PC-3 (cell line): ENCODE measurements around the gene CALML6. TPM values are rescaled to one million over a fixed set of nuclear protein-coding genes. Genes with fewer than 3 reads are reported as not detected.
A peak's percentile ranks its signal among the peaks of the same experiment; 100 is the strongest.

ENCODE experiments used
- ATAC-seq: fragments of 200-7000 bp; cut with Tn5 transposase; 2 replicates; pipeline ENCODE4 v1.9.1; 2020; ENCODE audit warnings: mild to moderate bottlenecking, moderate library complexity
- BruUV-seq: library from RNA; stranded (reverse); fragments of 400-500 nt; replicated peaks from 2 replicates; lab custom pipeline; 2021; lab: Mats Ljungman, UMichigan
- CTCF ChIA-PET: fragments of 300-600 bp; sonication (Branson Sonifier 250); formaldehyde crosslinking; loops from one replicate; lab custom pipeline; 2022; ENCODE audit warnings: antibody characterized with exemption; lab: Charles Lee
- POLR2A ChIA-PET: fragments of 300-600 bp; sonication (Branson Sonifier 250); formaldehyde crosslinking; loops from one replicate; lab custom pipeline; 2022; ENCODE audit warnings: antibody characterized with exemption; ENCODE audit not compliant: unreplicated experiment; lab: Charles Lee
- DNase-seq: peaks from one replicate; pipeline ENCODE4 v3.0.0-alpha.2; 2015
- H2AFZ ChIP-seq: fragments of 300-600 bp; sonication (generic); 2 replicates; pipeline ENCODE4 v1.6.0; 2016; ENCODE audit warnings: antibody characterized with exemption, low read length
- H3F3A ChIP-seq: fragments of 300-600 bp; sonication (generic); one replicate; pipeline ENCODE4 v1.6.0; 2017; ENCODE audit warnings: antibody characterized with exemption, low read length, control low read depth, mild to moderate bottlenecking; ENCODE audit not compliant: unreplicated experiment
- H3K27ac ChIP-seq: fragments of 300-600 bp; sonication (generic); 2 replicates; pipeline ENCODE4 v1.5.1; 2016; ENCODE audit warnings: mild to moderate bottlenecking, low read length
- H3K27me3 ChIP-seq: fragments of 300-600 bp; sonication (generic); 2 replicates; pipeline ENCODE4 v1.6.1; 2016; ENCODE audit warnings: low read length, mixed read lengths
- H3K36me3 ChIP-seq: fragments of 300-600 bp; sonication (generic); 2 replicates; pipeline ENCODE4 v1.6.1; 2016; ENCODE audit warnings: low read depth, mixed run types, low read length, mixed read lengths
- H3K4me1 ChIP-seq: fragments of 300-600 bp; sonication (generic); 2 replicates; pipeline ENCODE4 v1.5.1; 2016; ENCODE audit warnings: low read length; ENCODE audit not compliant: insufficient read depth
- H3K4me2 ChIP-seq: fragments of 300-600 bp; sonication (generic); 2 replicates; pipeline ENCODE4 v1.6.0; 2016; ENCODE audit warnings: low read length
- H3K4me3 ChIP-seq: fragments of 300-600 bp; sonication (generic); 2 replicates; pipeline ENCODE4 v1.5.1; 2016; ENCODE audit warnings: mild to moderate bottlenecking, low read length, mixed read lengths
- H3K79me2 ChIP-seq: fragments of 300-600 bp; sonication (generic); 2 replicates; pipeline ENCODE4 v1.6.1; 2017; ENCODE audit warnings: low read length, mixed read lengths
- H3K9ac ChIP-seq: fragments of 300-600 bp; sonication (generic); 2 replicates; pipeline ENCODE4 v1.6.0; 2016; ENCODE audit warnings: mild to moderate bottlenecking, low read length
- H3K9me2 ChIP-seq: fragments of 300-600 bp; sonication (generic); replicated peaks from 2 replicates; pipeline ENCODE4 v1.6.1; 2016; ENCODE audit warnings: mixed run types, low read length, mixed read lengths
- H3K9me3 ChIP-seq: fragments of 300-600 bp; sonication (generic); 2 replicates; pipeline ENCODE4 v1.6.1; 2016; ENCODE audit warnings: low read length, mixed read lengths
- H4K20me1 ChIP-seq: fragments of 300-600 bp; sonication (generic); 2 replicates; pipeline ENCODE4 v1.6.1; 2016; ENCODE audit warnings: low read length, mixed read lengths
- EZH2 ChIP-seq: fragments of 300-600 bp; sonication (generic); IDR thresholded peaks from one replicate; pipeline ENCODE4 v1.6.1; 2017; ENCODE audit warnings: antibody characterized with exemption, mild to moderate bottlenecking, low read length; ENCODE audit not compliant: unreplicated experiment
- EZH2phosphoT487 ChIP-seq: fragments of 300-600 bp; sonication (generic); IDR thresholded peaks from 2 replicates; pipeline ENCODE4 v1.6.1; 2018; ENCODE audit warnings: mild to moderate bottlenecking, antibody characterized with exemption, low read length, borderline replicate concordance
- intact Hi-C: fragments of 100-400 bp; cut with micrococcal nuclease; formaldehyde crosslinking; loops from 2 replicates; pipeline ENCODE4 v1.9.0; 2023
- total RNA-seq: library from RNA; depleted of rRNA; stranded (reverse); fragments of >200 nt; gene quantifications from 2 replicates; pipeline ENCODE4 v1.2.3, GENCODE V29; 2014
- TF ChIP-seq, protein P1 (sequence below): fragments of 300-600 bp; sonication (generic); conservative IDR thresholded peaks from 2 replicates; pipeline ENCODE4 v1.5.1; 2017; ENCODE audit warnings: antibody characterized with exemption, low read depth, mild to moderate bottlenecking, low read length

CALML6 gene
- total RNA-seq, 1 experiment from 2014 or later: 1.7 TPM

DNA sequence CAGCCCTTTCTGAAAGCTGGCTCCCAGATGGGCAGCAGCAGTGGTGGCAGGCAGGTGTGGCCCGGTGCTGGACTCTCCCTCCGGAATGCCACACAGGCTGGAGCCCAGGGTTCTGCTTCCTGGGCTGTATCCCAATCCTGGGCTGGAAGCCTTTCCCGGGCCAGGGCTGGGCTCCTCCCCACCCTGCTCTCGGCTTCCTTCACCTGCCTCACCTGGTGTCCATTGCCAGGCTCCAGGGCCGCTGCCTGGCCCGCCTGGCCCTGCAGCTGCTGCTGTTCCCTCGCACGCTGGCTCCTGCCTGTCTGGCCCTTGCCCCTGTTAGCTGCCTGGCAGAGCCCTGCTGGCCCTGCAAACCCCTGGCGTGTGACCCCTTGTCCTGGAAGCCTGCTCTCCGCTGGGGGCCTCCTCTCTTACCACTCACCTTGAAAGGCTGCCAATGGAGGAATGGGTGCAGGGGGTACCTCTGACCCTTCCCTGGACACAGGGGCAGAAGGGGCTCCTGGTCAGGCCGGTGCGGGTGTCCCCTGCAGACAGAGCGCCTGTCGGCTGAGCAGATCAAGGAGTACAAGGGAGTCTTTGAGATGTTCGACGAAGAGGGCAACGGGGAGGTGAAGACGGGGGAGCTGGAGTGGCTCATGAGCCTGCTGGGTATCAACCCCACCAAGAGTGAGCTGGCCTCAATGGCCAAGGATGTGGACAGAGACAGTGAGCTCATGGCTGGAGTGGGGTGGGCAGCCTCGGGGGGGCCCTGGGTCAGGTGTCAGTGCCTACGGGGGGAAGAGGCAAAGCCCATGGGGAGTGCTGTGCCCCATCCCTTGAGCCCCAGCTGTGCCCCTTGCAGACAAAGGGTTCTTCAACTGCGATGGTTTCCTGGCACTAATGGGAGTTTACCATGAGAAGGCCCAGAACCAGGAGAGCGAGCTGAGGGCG is 1.1 kb downstream of the CALML6 start:
- no peak overlapping the region for H3K4me3 ChIP-seq
- no peaks in the 10 kb centered on the region for H3K79me2 ChIP-seq
- intact Hi-C loops: no loop called here
- H3K27ac ChIP-seq: no peak overlapping the region
- H2AFZ ChIP-seq: no peak overlapping the region
- no peak overlapping the region for H3K9ac ChIP-seq
- H3K4me1 ChIP-seq: peaks cover 15% of the 10 kb centered on the region
- H4K20me1 ChIP-seq: no peaks in the 10 kb centered on the region
- no peak overlapping the region for H3K4me2 ChIP-seq
- H3K36me3 ChIP-seq: no peaks in the 10 kb centered on the region
- POLR2A ChIA-PET: interaction anchor here (0.6 kb wide), 1 partner anchor 44 kb away, joined by 6 read pairs; no protein-coding TSS in a partner anchor
- no peaks in the 10 kb centered on the region for H3K27me3 ChIP-seq
- no peaks in the 10 kb centered on the region for H3K9me3 ChIP-seq
- TF ChIP-seq EZH2phosphoT487 (no peak), EZH2 (no peak)
- TF ChIP-seq, protein P1, sequence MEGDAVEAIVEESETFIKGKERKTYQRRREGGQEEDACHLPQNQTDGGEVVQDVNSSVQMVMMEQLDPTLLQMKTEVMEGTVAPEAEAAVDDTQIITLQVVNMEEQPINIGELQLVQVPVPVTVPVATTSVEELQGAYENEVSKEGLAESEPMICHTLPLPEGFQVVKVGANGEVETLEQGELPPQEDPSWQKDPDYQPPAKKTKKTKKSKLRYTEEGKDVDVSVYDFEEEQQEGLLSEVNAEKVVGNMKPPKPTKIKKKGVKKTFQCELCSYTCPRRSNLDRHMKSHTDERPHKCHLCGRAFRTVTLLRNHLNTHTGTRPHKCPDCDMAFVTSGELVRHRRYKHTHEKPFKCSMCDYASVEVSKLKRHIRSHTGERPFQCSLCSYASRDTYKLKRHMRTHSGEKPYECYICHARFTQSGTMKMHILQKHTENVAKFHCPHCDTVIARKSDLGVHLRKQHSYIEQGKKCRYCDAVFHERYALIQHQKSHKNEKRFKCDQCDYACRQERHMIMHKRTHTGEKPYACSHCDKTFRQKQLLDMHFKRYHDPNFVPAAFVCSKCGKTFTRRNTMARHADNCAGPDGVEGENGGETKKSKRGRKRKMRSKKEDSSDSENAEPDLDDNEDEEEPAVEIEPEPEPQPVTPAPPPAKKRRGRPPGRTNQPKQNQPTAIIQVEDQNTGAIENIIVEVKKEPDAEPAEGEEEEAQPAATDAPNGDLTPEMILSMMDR: no peak
- ATAC-seq: no peak
- H3F3A ChIP-seq: no peaks in the 10 kb centered on the region
- BruUV-seq: no TSS peak
- CTCF ChIA-PET: no interaction called here
- no peak for DNase-seq
- no peaks in the 10 kb centered on the region for H3K9me2 ChIP-seq

GRCh38 chr1:1916851-1917251 is 1.8 kb downstream of the CALML6 start:
- H3K4me1 ChIP-seq: peaks cover 15% of the 10 kb centered on the region
- no peak overlapping the region for H3K4me2 ChIP-seq
- no peaks in the 10 kb centered on the region for H3K79me2 ChIP-seq
- no peak overlapping the region for H3K27ac ChIP-seq
- H3K4me3 ChIP-seq: no peak overlapping the region
- ATAC-seq (no peak), DNase-seq (no peak)
- TF ChIP-seq EZH2 (no peak), EZH2phosphoT487 (no peak)
- TF ChIP-seq, protein P1: no peak
- ChIA-PET POLR2A (no interaction called here), CTCF (no interaction called here)
- no peaks in the 10 kb centered on the region for H3F3A ChIP-seq
- H2AFZ ChIP-seq: no peak overlapping the region
- H3K9ac ChIP-seq: no peak overlapping the region
- H4K20me1 ChIP-seq: no peaks in the 10 kb centered on the region
- no peaks in the 10 kb centered on the region for H3K9me2 ChIP-seq
- H3K36me3 ChIP-seq: no peaks in the 10 kb centered on the region
- H3K27me3 ChIP-seq: no peaks in the 10 kb centered on the region
- intact Hi-C loops: no loop called here
- no peaks in the 10 kb centered on the region for H3K9me3 ChIP-seq
- BruUV-seq: no TSS peak

GRCh38 chr1:1917304-1917976 is 2.4 kb downstream of the CALML6 start:
- ChIA-PET CTCF (no interaction called here), POLR2A (no interaction called here)
- Histone ChIP-seq H4K20me1 (no peaks in the 10 kb centered on the region), H3K9me2 (no peaks in the 10 kb centered on the region), H3K9me3 (no peaks in the 10 kb centered on the region), H3F3A (no peaks in the 10 kb centered on the region), H3K36me3 (no peaks in the 10 kb centered on the region), H3K4me3 (no peak overlapping the region), H3K4me2 (no peak overlapping the region), H3K27ac (no peak overlapping the region), H3K4me1 (peaks cover 15% of the 10 kb centered on the region), H3K9ac (no peak overlapping the region), H3K27me3 (no peaks in the 10 kb centered on the region), H3K79me2 (no peaks in the 10 kb centered on the region), H2AFZ (no peak overlapping the region)
- TF ChIP-seq EZH2phosphoT487: no peak
- TF ChIP-seq EZH2: no peak
- TF ChIP-seq, protein P1: no peak
- intact Hi-C loops: no loop called here
- DNase-seq: no peak
- no peak for ATAC-seq
- TSS peak; percentile 53 for BruUV-seq
